GM12865 (cell line): ENCODE measurements around the gene SAAL1.

Experiments used
- DNase-seq: peaks from one replicate; pipeline ENCODE4 v3.0.0; 2010; ENCODE audit warnings: low read depth
- H3K4me3 ChIP-seq: 2 replicates; pipeline ENCODE4 v1.5.1; 2011; ENCODE audit warnings: mild to moderate bottlenecking, low read depth, low read length, control low read depth
- CTCF ChIP-seq: IDR thresholded peaks from 2 replicates; pipeline ENCODE4 v1.5.1; 2011; ENCODE audit warnings: low read length, control low read depth, low read depth, inconsistent platforms; ENCODE audit not compliant: insufficient read depth; ENCODE audit errors: missing control alignments

Gene SAAL1

DNA sequence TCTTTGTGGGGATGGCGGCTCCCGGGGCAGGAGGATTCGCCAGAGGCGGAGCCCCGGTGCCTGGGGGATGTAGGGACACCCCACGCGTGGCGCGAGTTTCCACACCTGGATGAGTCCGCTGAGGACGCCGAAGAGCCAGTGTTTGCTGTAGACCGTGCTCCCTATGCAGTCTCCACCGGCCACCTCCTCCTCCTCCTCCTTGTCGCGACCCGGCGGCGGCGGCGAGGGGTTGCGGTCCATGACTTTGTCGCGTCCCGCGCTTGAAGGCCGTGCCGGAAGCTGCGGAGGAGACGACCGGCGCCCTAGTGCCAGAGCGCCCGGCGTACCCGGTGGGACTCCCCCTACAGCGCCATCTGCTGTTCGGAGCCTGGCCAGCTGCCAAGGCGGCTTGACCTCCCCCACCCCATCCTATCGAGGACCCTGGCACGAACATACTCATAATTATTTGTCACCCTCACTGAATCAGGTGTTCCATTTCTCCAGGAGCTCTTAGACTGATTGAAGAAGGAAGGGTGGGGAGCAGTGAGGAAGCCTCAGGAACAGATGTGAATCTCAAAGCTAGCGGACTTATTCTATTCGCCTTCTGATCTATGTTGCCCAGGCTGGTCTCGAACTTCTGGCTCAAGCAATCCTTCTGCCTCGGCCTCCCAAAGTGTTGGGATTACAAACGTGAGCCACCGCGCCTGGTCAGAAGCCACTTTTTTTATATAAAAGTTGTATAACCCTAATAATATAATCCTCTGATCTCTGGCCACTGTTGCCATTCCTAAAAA is at the start of gene SAAL1:
TSS of gene SAAL1 (minus strand) at position 281 of the 773 bp plus-strand sequence. CDS start at position 240, 41 bp downstream.
- peak; percentile 93 for DNase-seq
- TF ChIP-seq CTCF = peak; percentile 91
- H3K4me3 ChIP-seq = peak within 1 kb of the TSS; percentile 94

DNA sequence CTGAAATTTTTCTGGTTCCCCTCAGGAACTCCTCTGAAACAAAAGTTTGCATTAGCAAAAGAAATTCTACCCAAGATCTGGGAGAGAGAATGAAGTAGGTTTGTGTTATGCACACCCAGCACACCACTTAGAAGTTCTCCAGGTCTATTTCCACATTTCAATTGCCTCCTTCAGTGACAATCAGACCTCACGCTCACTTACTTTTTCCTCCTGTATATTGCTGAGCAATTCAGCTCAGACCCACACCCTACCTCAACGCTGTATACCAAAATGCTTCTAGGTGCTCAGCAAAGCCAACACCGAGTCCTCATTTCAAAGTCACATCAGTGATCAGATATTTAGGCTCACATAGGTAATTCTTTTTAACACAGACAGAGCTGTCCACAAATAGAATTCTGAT is 45.7 kb upstream of the SAAL1 start:
- no peak for DNase-seq
- TF ChIP-seq CTCF = no peak
- no peak overlapping the region for H3K4me3 ChIP-seq

GRCh38 chr11:18145837-18146236 is 40.0 kb upstream of the SAAL1 start:
- no peak for DNase-seq
- TF ChIP-seq CTCF = no peak
- no peak overlapping the region for H3K4me3 ChIP-seq

GRCh38 chr11:18145025-18145424 is 39.1 kb upstream of the SAAL1 start:
- DNase-seq = no peak
- TF ChIP-seq CTCF = no peak

GRCh38 chr11:18144243-18144642 is 38.4 kb upstream of the SAAL1 start:
- TF ChIP-seq CTCF = no peak
- H3K4me3 ChIP-seq = no peak overlapping the region
- DNase-seq = no peak

More at GRCh38 chr11:18145025-18145424, 39.1 kb upstream of the SAAL1 start:
- no peak overlapping the region for H3K4me3 ChIP-seq

GRCh38 chr11:18140145-18140544 is 34.3 kb upstream of the SAAL1 start:
- TF ChIP-seq CTCF = no peak
- DNase-seq = no peak

More at GRCh38 chr11:18140145-18140544, 34.3 kb upstream of the SAAL1 start:
- no peak overlapping the region for H3K4me3 ChIP-seq
